Hair follicular keratinocyte (primary cell): ENCODE results near the gene GDF3. TPM values are rescaled to one million over a fixed set of nuclear protein-coding genes. Genes with fewer than 3 reads are reported as not detected.

Source experiments
- total RNA-seq: library from RNA; depleted of rRNA; stranded (reverse); fragments of >200 nt; gene quantifications from 2 replicates; pipeline ENCODE4 v1.2.3, GENCODE V29; 2015

GDF3 gene
- not detected in 2 replicates for total RNA-seq

GRCh38 chr12:7695566-7696197 is at the start of gene GDF3:
GDF3 (minus strand) TSS chr12:7695775; CDS start chr12:7695728, 47 bp downstream.

GRCh38 chr12:7711133-7711532 is 15.6 kb upstream of the GDF3 start, which contains the start of gene DPPA3:
DPPA3 (plus strand) TSS chr12:7711433; CDS start chr12:7711571, 138 bp downstream.

Other genes starting within 250 kb of the GDF3 start
- gene CD163, start 192.0 kb downstream of the GDF3 start, total RNA-seq = not detected in 2 replicates
- not detected in 2 replicates for gene APOBEC1, start 29.9 kb downstream of the GDF3 start, total RNA-seq
- gene DPPA3, start 15.7 kb upstream of the GDF3 start, total RNA-seq = not detected in 2 replicates
- gene CLEC4C, start 51.6 kb upstream of the GDF3 start, total RNA-seq = not detected in 2 replicates
- not detected in 2 replicates for gene NANOGNB, start 69.4 kb upstream of the GDF3 start, total RNA-seq
- not detected in 2 replicates for gene NANOG, start 93.6 kb upstream of the GDF3 start, total RNA-seq
- gene SLC2A14, start 177.1 kb upstream of the GDF3 start, total RNA-seq = not detected in 2 replicates
- gene SLC2A3, start 240.4 kb upstream of the GDF3 start, total RNA-seq = 19.3 and 29.6 TPM in 2 replicates